ENCODE results near the gene PHF13.

DNA sequence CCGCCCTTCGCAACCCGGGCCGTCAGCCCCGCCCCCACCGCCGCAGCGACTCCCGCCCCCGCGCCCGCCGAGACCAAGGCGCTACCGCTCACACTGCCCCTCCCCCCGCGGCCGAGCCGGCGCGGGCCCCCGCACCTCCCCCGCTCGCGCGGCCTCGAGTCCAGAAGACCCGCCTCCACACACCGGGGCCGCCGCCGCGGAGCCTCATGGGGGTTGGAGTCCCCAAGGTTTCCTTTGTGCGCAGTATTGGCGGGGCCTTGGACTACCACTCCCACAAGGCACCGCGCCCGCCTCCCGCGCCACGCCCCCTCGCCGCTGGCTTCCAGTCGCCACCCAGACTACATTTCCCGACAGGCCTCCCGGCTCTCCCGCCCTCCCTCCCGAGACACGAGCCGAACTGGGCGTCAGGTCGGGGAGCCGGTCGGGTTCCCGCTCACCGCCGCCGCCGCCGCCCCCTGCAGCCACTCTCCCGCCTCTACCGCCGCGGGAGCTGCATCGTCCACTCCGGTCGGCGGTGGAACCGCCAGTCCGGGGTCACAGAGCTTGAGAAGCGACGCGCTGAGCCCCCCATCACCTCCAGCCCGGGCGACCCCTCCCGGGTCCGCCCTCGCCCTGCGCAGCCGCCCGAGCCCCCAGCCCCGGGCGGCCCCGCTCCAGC lies at the start of gene PHF13:
- TF ChIP-seq CTCF (IDR thresholded peaks at IDR 0.05; ENCODE audit: poor library complexity, severe bottlenecking) (no peak), POLR2AphosphoS5 (IDR thresholded peaks at IDR 0.05) (peak; percentile 63), EP300 (conservative IDR thresholded peaks at IDR 0.05; ENCODE audit: poor library complexity, severe bottlenecking) (no peak), REST (IDR thresholded peaks at IDR 0.05; ENCODE audit: borderline replicate concordance) (peak; percentile 39), SMC3 (conservative IDR thresholded peaks at IDR 0.05; ENCODE audit: poor library complexity) (no peak), RAD21 (conservative IDR thresholded peaks at IDR 0.05) (no peak)
